CD4-positive, CD25-positive, alpha-beta regulatory T cell (primary cell): ENCODE measurements around the gene MRTFA. TPM values are rescaled to one million over a fixed set of nuclear protein-coding genes. Genes with fewer than 3 reads are reported as not detected.

Source experiments
- ATAC-seq, 2 donors: fragments of 150-1000 bp; cut with Tn5 transposase; one replicate each; pipeline ENCODE4 v1.10.0; 2021; ENCODE audit warnings: low read depth in 2 of 2, moderate number of reproducible peaks in 2 of 2, moderate library complexity in 1 of 2
- DNase-seq, 3 donors: peaks; one replicate each; pipeline versions ENCODE4 v3.0.0 to v3.0.0-alpha.2; 2012 to 2022; ENCODE audit warnings: mixed read lengths in 1 of 3
- H3K27ac ChIP-seq: one replicate; pipeline ENCODE4 v1.7.0; 2013; ENCODE audit warnings: mild to moderate bottlenecking, low read length; ENCODE audit not compliant: insufficient read depth, poor library complexity, severe bottlenecking
- H3K27me3 ChIP-seq: one replicate; pipeline ENCODE4 v1.7.0; 2013; ENCODE audit warnings: low read length; ENCODE audit not compliant: control insufficient read depth, insufficient read depth
- H3K36me3 ChIP-seq: one replicate; pipeline ENCODE4 v1.7.0; 2013; ENCODE audit warnings: mild to moderate bottlenecking, low read length, moderate library complexity; ENCODE audit not compliant: control insufficient read depth, insufficient read depth
- H3K4me1 ChIP-seq: 2 replicates; pipeline ENCODE4 v1.7.0; 2013; ENCODE audit warnings: mild to moderate bottlenecking, low read length; ENCODE audit not compliant: insufficient read depth, control insufficient read depth, poor library complexity, severe bottlenecking
- H3K4me3 ChIP-seq: one replicate; pipeline ENCODE4 v1.7.0; 2013; ENCODE audit warnings: low read depth, mild to moderate bottlenecking, low read length, moderate library complexity
- H3K9me3 ChIP-seq, 2 experiments: 1 replicate in 1 of 2; 2 replicates in 1 of 2; pipeline ENCODE4 v1.7.0; 2013; ENCODE audit warnings: low read length in 2 of 2, mild to moderate bottlenecking in 1 of 2, moderate library complexity in 1 of 2; ENCODE audit not compliant: control insufficient read depth in 2 of 2
- H3K27ac Mint-ChIP-seq, 3 donors: one replicate each; pipeline ENCODE4 v1.8.0; 2020 to 2022; ENCODE audit warnings: mild to moderate bottlenecking in 3 of 3, mixed read lengths in 3 of 3, moderate library complexity in 2 of 3
- H3K27me3 Mint-ChIP-seq: one replicate; pipeline ENCODE4 v1.8.0; 2022; ENCODE audit warnings: mild to moderate bottlenecking, mixed read lengths
- H3K36me3 Mint-ChIP-seq: one replicate; pipeline ENCODE4 v1.8.0; 2020; ENCODE audit warnings: mixed read lengths
- H3K4me1 Mint-ChIP-seq, 4 donors: one replicate each; pipeline ENCODE4 v1.8.0; 2020 to 2022; ENCODE audit warnings: mixed read lengths in 4 of 4, mild to moderate bottlenecking in 1 of 4
- H3K4me3 Mint-ChIP-seq, 4 donors: one replicate each; pipeline ENCODE4 v1.8.0; 2020 to 2022; ENCODE audit warnings: mild to moderate bottlenecking in 4 of 4, mixed read lengths in 4 of 4, moderate library complexity in 3 of 4
- H3K9me3 Mint-ChIP-seq, 7 donors: one replicate each; pipeline ENCODE4 v1.8.0; 2020 to 2022; ENCODE audit warnings: mixed read lengths in 7 of 7, mild to moderate bottlenecking in 3 of 7, moderate library complexity in 2 of 7
- polyA plus RNA-seq, 4 donors: library from polyadenylated mRNA; unstranded; fragments of 300-500 nt; fragmentation: Illumina TruSeq; gene quantifications; one replicate each; pipeline ENCODE4 v1.2.3, GENCODE V29; 2021
- total RNA-seq: library from RNA; stranded (reverse); gene quantifications from one replicate; pipeline ENCODE4 v1.2.3, GENCODE V29; 2022

The MRTFA gene
- total and polyA plus RNA-seq, 5 donors from 2014 or later, result 11.3 to 94.5 (median 16.4) TPM

- H3K9me3 ChIP-seq, result no peaks in the 10 kb centered on the region
- no peaks in the 10 kb centered on the region for H3K27me3 ChIP-seq
- H3K4me3 Mint-ChIP-seq, result no peak overlapping the region
- H3K9me3 Mint-ChIP-seq, result no peaks in the 10 kb centered on the region
- no peak overlapping the region for H3K27ac ChIP-seq
- no peaks in the 10 kb centered on the region for H3K27me3 Mint-ChIP-seq
- ATAC-seq (no peak), DNase-seq (no peak)
- peaks cover 27 to 47% (median 41%) of the 10 kb centered on the region in 4 donors for H3K4me1 Mint-ChIP-seq
- peak overlapping the region in 2 of 3 donors; percentile 6 to 72 for H3K27ac Mint-ChIP-seq
- H3K4me3 ChIP-seq, result no peak overlapping the region
- H3K36me3 ChIP-seq, result peaks cover 6% of the 10 kb centered on the region
- peaks cover 19% of the 10 kb centered on the region for H3K4me1 ChIP-seq
- peaks cover 17% of the 10 kb centered on the region for H3K36me3 Mint-ChIP-seq
Measured at GRCh38 chr22:40582063-40582462, 54.5 kb downstream of the MRTFA start.

GRCh38 chr22:40580631-40581030 lies 55.9 kb downstream of the MRTFA start:
- Mint-ChIP-seq H3K36me3 (peaks cover 12% of the 10 kb centered on the region), H3K4me1 (peaks cover 18 to 41% (median 41%) of the 10 kb centered on the region in 4 donors), H3K4me3 (no peak overlapping the region), H3K27me3 (no peaks in the 10 kb centered on the region), H3K27ac (no peak overlapping the region), H3K9me3 (no peaks in the 10 kb centered on the region)
- Histone ChIP-seq H3K9me3 (no peaks in the 10 kb centered on the region), H3K4me3 (no peak overlapping the region), H3K27ac (no peak overlapping the region), H3K27me3 (no peaks in the 10 kb centered on the region), H3K4me1 (peaks cover 19% of the 10 kb centered on the region), H3K36me3 (peaks cover 3% of the 10 kb centered on the region)
- ATAC-seq, result no peak
- DNase-seq, result no peak

GRCh38 chr22:40578171-40578570 lies 58.3 kb downstream of the MRTFA start:
- Histone ChIP-seq H3K36me3 (no peaks in the 10 kb centered on the region), H3K9me3 (no peaks in the 10 kb centered on the region), H3K27ac (peak overlapping the region; percentile 43), H3K27me3 (no peaks in the 10 kb centered on the region), H3K4me1 (peaks cover 13% of the 10 kb centered on the region), H3K4me3 (no peak overlapping the region)
- peak in 2 of 3 donors; percentile 1 to 72 for DNase-seq
- Mint-ChIP-seq H3K36me3 (peaks cover 8% of the 10 kb centered on the region), H3K27ac (peak overlapping the region; percentile 86 to 90 (median 89)), H3K27me3 (no peaks in the 10 kb centered on the region), H3K4me1 (peaks cover 12 to 27% (median 25%) of the 10 kb centered on the region in 4 donors), H3K4me3 (peak overlapping the region; percentile 13 to 74 (median 39)), H3K9me3 (no peaks in the 10 kb centered on the region)
- peak; percentile 40 to 61 for ATAC-seq

GRCh38 chr22:40572976-40573375 lies 63.5 kb downstream of the MRTFA start:
- Mint-ChIP-seq H3K4me1 (peaks cover 7 to 17% (median 11%) of the 10 kb centered on the region in 4 donors), H3K9me3 (peaks cover 0 to 3% (median 0%) of the 10 kb centered on the region in 7 donors), H3K36me3 (peaks cover 19% of the 10 kb centered on the region), H3K27me3 (no peaks in the 10 kb centered on the region), H3K4me3 (no peak overlapping the region), H3K27ac (no peak overlapping the region)
- no peaks in the 10 kb centered on the region for H3K36me3 ChIP-seq
- no peak for ATAC-seq
- H3K27me3 ChIP-seq, result no peaks in the 10 kb centered on the region
- H3K9me3 ChIP-seq, result no peaks in the 10 kb centered on the region
- DNase-seq, result no peak
- H3K4me3 ChIP-seq, result no peak overlapping the region
- no peak overlapping the region for H3K27ac ChIP-seq
- no peaks in the 10 kb centered on the region for H3K4me1 ChIP-seq

GRCh38 chr22:40571887-40572286 lies 64.6 kb downstream of the MRTFA start:
- Histone ChIP-seq H3K9me3 (no peaks in the 10 kb centered on the region), H3K4me3 (no peak overlapping the region), H3K27ac (no peak overlapping the region), H3K4me1 (no peaks in the 10 kb centered on the region), H3K36me3 (no peaks in the 10 kb centered on the region), H3K27me3 (no peaks in the 10 kb centered on the region)
- DNase-seq (no peak), ATAC-seq (no peak)
- Mint-ChIP-seq H3K36me3 (peaks cover 22% of the 10 kb centered on the region), H3K27me3 (no peaks in the 10 kb centered on the region), H3K27ac (no peak overlapping the region), H3K4me1 (peaks cover 8 to 16% (median 15%) of the 10 kb centered on the region in 4 donors), H3K4me3 (no peak overlapping the region), H3K9me3 (peaks cover 0 to 4% (median 0%) of the 10 kb centered on the region in 7 donors)

- Histone ChIP-seq H3K4me3 (no peak overlapping the region), H3K27me3 (no peaks in the 10 kb centered on the region), H3K9me3 (no peaks in the 10 kb centered on the region), H3K27ac (no peak overlapping the region), H3K36me3 (no peaks in the 10 kb centered on the region), H3K4me1 (no peaks in the 10 kb centered on the region)
- DNase-seq (no peak), ATAC-seq (no peak)
- H3K27ac Mint-ChIP-seq, result peak overlapping the region in 1 of 3 donors; percentile 3
- H3K4me3 Mint-ChIP-seq, result no peak overlapping the region
- no peaks in the 10 kb centered on the region for H3K27me3 Mint-ChIP-seq
- H3K4me1 Mint-ChIP-seq, result peaks cover 8 to 30% (median 15%) of the 10 kb centered on the region in 4 donors
- H3K36me3 Mint-ChIP-seq, result peaks cover 20% of the 10 kb centered on the region
- peaks cover 0 to 4% (median 0%) of the 10 kb centered on the region in 7 donors for H3K9me3 Mint-ChIP-seq
Measured at GRCh38 chr22:40567626-40568328, 68.7 kb downstream of the MRTFA start.

- peaks cover 14% of the 10 kb centered on the region for H3K36me3 Mint-ChIP-seq
- no peaks in the 10 kb centered on the region for H3K36me3 ChIP-seq
- H3K4me1 Mint-ChIP-seq, result peaks cover 8 to 30% (median 14%) of the 10 kb centered on the region in 4 donors
- H3K27ac Mint-ChIP-seq, result no peak overlapping the region
- no peak overlapping the region for H3K4me3 Mint-ChIP-seq
- peaks cover 0 to 4% (median 0%) of the 10 kb centered on the region in 7 donors for H3K9me3 Mint-ChIP-seq
- H3K27me3 ChIP-seq, result no peaks in the 10 kb centered on the region
- no peaks in the 10 kb centered on the region for H3K9me3 ChIP-seq
- ATAC-seq (no peak), DNase-seq (no peak)
- H3K4me1 ChIP-seq, result no peaks in the 10 kb centered on the region
- no peak overlapping the region for H3K4me3 ChIP-seq
- H3K27ac ChIP-seq, result no peak overlapping the region
- no peaks in the 10 kb centered on the region for H3K27me3 Mint-ChIP-seq
Measured at GRCh38 chr22:40567106-40567505, 69.4 kb downstream of the MRTFA start.

GRCh38 chr22:40560994-40561515 lies 75.5 kb downstream of the MRTFA start:
- H3K27ac Mint-ChIP-seq, result no peak overlapping the region
- H3K36me3 ChIP-seq, result no peaks in the 10 kb centered on the region
- no peaks in the 10 kb centered on the region for H3K27me3 ChIP-seq
- no peak overlapping the region for H3K4me3 Mint-ChIP-seq
- no peak overlapping the region for H3K4me3 ChIP-seq
- no peak overlapping the region for H3K27ac ChIP-seq
- peaks cover 3% of the 10 kb centered on the region for H3K36me3 Mint-ChIP-seq
- H3K9me3 ChIP-seq, result no peaks in the 10 kb centered on the region
- H3K9me3 Mint-ChIP-seq, result no peaks in the 10 kb centered on the region
- peaks cover 18 to 25% (median 21%) of the 10 kb centered on the region in 4 donors for H3K4me1 Mint-ChIP-seq
- no peaks in the 10 kb centered on the region for H3K27me3 Mint-ChIP-seq
- H3K4me1 ChIP-seq, result no peaks in the 10 kb centered on the region
- ATAC-seq (no peak), DNase-seq (no peak)
